HCT116 (cell line): ENCODE measurements around the gene KAZN. TPM values are rescaled to one million over a fixed set of nuclear protein-coding genes. Genes with fewer than 3 reads are reported as not detected.

Experiments used
- ATAC-seq: fragments of 200-7000 bp; cut with Tn5 transposase; 2 replicates; pipeline ENCODE4 v1.9.1; 2020; ENCODE audit warnings: mild to moderate bottlenecking, moderate library complexity
- BruUV-seq: library from RNA; stranded (reverse); fragments of 400-500 nt; replicated peaks from 2 replicates; lab custom pipeline; 2021; lab: Mats Ljungman, UMichigan
- CTCF ChIA-PET: fragments of 300-600 bp; sonication (Branson Sonifier 250); formaldehyde crosslinking; loops from one replicate; lab custom pipeline; 2021; ENCODE audit warnings: antibody characterized with exemption; lab: Charles Lee
- POLR2A ChIA-PET: fragments of 300-600, 350-600 bp; sonication (Branson Sonifier 250); formaldehyde crosslinking; loops from one replicate; lab custom pipeline; 2021; ENCODE audit warnings: antibody characterized with exemption; lab: Charles Lee
- RAD21 ChIA-PET, 2 experiments: fragments of 300-600 bp; sonication (Branson Sonifier 250); formaldehyde crosslinking; loops; one replicate each; lab custom pipeline; 2023; ENCODE audit warnings: low total read pairs in 2 of 2; ENCODE audit not compliant: uncharacterized antibody in 2 of 2, unreplicated experiment in 2 of 2, low non-redundant PET in 1 of 2; lab: Charles Lee
- DNase-seq: peaks from one replicate; pipeline ENCODE4 v3.0.0-alpha.2; 2010; ENCODE audit warnings: low read depth, low spot score
- H2AFZ ChIP-seq: fragments of 200-600 bp; shearing (Covaris generic), sonication (generic); 2 replicates; pipeline ENCODE4 v1.6.1; 2017; ENCODE audit warnings: low read depth, mixed run types, mixed read lengths, antibody characterized with exemption, low read length; ENCODE audit not compliant: poor library complexity, severe bottlenecking
- H3K27ac ChIP-seq: 2 replicates; pipeline ENCODE4 v1.5.1; 2012; ENCODE audit warnings: low read depth, low read length
- H3K27me3 ChIP-seq: fragments of 200-600 bp; sonication (generic); 2 replicates; pipeline ENCODE4 v1.6.1; 2016; ENCODE audit warnings: mixed run types, low read length, mixed read lengths; ENCODE audit not compliant: insufficient read depth
- H3K36me3 ChIP-seq, 2 experiments: fragments of 200-500 bp in 1 of 2; fragments of 200-600 bp in 1 of 2; sonication (Bioruptor generic) in 1 of 2; sonication (generic) in 1 of 2; 2 replicates each; pipeline versions ENCODE4 v1.5.1 to v1.6.1; 2014 to 2016; ENCODE audit warnings: low read length in 2 of 2, inconsistent platforms in 1 of 2, mixed read lengths in 1 of 2, mixed run types in 1 of 2; ENCODE audit not compliant: insufficient read depth in 2 of 2, control insufficient read depth in 1 of 2
- H3K4me1 ChIP-seq, 2 experiments: fragments of 200-600 bp in 1 of 2; sonication (generic) in 1 of 2; 2 replicates each; pipeline versions ENCODE4 v1.5.1 to v1.6.1; 2012 to 2017; ENCODE audit warnings: low read length in 2 of 2, inconsistent platforms in 1 of 2, mild to moderate bottlenecking in 1 of 2, mixed read lengths in 1 of 2, mixed run types in 1 of 2, moderate library complexity in 1 of 2; ENCODE audit not compliant: insufficient read depth in 2 of 2, control insufficient read depth in 1 of 2
- H3K4me2 ChIP-seq: fragments of 200-600 bp; sonication (generic); 2 replicates; pipeline ENCODE4 v1.6.1; 2017; ENCODE audit warnings: mixed run types, low read length, mixed read lengths
- H3K4me3 ChIP-seq, 2 experiments: fragments of 200-600 bp in 1 of 2; sonication (generic) in 1 of 2; replicated peaks in 1 of 2; 2 replicates each; pipeline ENCODE4 v1.5.1; 2011 to 2016; ENCODE audit warnings: low read length in 2 of 2, control low read depth in 1 of 2, low read depth in 1 of 2, mild to moderate bottlenecking in 1 of 2, mixed read lengths in 1 of 2, mixed run types in 1 of 2
- H3K79me2 ChIP-seq: fragments of 200-600 bp; sonication (generic); 2 replicates; pipeline ENCODE4 v1.6.1; 2017; ENCODE audit warnings: mild to moderate bottlenecking, mixed run types, low read length, moderate library complexity, mixed read lengths; ENCODE audit not compliant: insufficient read depth
- H3K9ac ChIP-seq: fragments of 200-600 bp; sonication (generic); 2 replicates; pipeline ENCODE4 v1.6.1; 2016; ENCODE audit warnings: low read length, mixed read lengths
- H3K9me2 ChIP-seq: fragments of 200-600 bp; sonication (generic), shearing (Covaris generic); 2 replicates; pipeline ENCODE4 v1.6.1; 2017; ENCODE audit warnings: mixed run types, mild to moderate bottlenecking, moderate library complexity; ENCODE audit not compliant: insufficient read depth
- H3K9me3 ChIP-seq, 2 experiments: fragments of 200-500 bp in 1 of 2; fragments of 200-600 bp in 1 of 2; sonication (Bioruptor generic) in 1 of 2; sonication (generic) in 1 of 2; 2 replicates each; pipeline ENCODE4 v1.6.1; 2014 to 2017; ENCODE audit warnings: low read length in 2 of 2, mixed read lengths in 2 of 2, inconsistent platforms in 1 of 2, low read depth in 1 of 2, mild to moderate bottlenecking in 1 of 2, mixed run types in 1 of 2, moderate library complexity in 1 of 2; ENCODE audit not compliant: control insufficient read depth in 1 of 2, insufficient read depth in 1 of 2
- H4K20me1 ChIP-seq: fragments of 200-600 bp; sonication (generic), shearing (Covaris generic); 2 replicates; pipeline ENCODE4 v1.6.1; 2017; ENCODE audit warnings: mixed run types, mild to moderate bottlenecking, moderate library complexity; ENCODE audit not compliant: insufficient read depth
- CBX3 ChIP-seq: IDR thresholded peaks from 2 replicates; pipeline ENCODE4 v1.6.1; 2012; ENCODE audit warnings: low read depth
- CEBPB ChIP-seq: IDR thresholded peaks from 2 replicates; pipeline ENCODE4 v1.6.1; 2012; ENCODE audit warnings: low read depth
- ELF1 ChIP-seq: IDR thresholded peaks from 2 replicates; pipeline ENCODE4 v1.6.1; 2012; ENCODE audit warnings: low read depth, borderline replicate concordance
- POLR2AphosphoS5 ChIP-seq: IDR thresholded peaks from 2 replicates; pipeline ENCODE4 v1.6.1; 2011; ENCODE audit warnings: mild to moderate bottlenecking, low read depth, low read length, moderate library complexity
- RAD21 ChIP-seq: IDR thresholded peaks from 2 replicates; pipeline ENCODE4 v1.6.1; 2012; ENCODE audit warnings: low read depth, mild to moderate bottlenecking
- SIN3A ChIP-seq: IDR thresholded peaks from 2 replicates; pipeline ENCODE4 v1.6.1; 2012; ENCODE audit warnings: low read depth
- SP1 ChIP-seq: IDR thresholded peaks from 2 replicates; pipeline ENCODE4 v1.6.1; 2012; ENCODE audit warnings: low read depth
- SRF ChIP-seq: IDR thresholded peaks from 2 replicates; pipeline ENCODE4 v1.6.1; 2012; ENCODE audit warnings: low read depth
- YY1 ChIP-seq: IDR thresholded peaks from 2 replicates; pipeline ENCODE4 v1.6.1; 2011; ENCODE audit warnings: low read length, low read depth, moderate library complexity, mild to moderate bottlenecking; ENCODE audit not compliant: insufficient replicate concordance; ENCODE audit errors: extremely low read depth
- ZNF274 ChIP-seq: fragments of 200-500 bp; sonication (Bioruptor generic); IDR thresholded peaks from 2 replicates; pipeline ENCODE4 v1.6.1; 2014; ENCODE audit warnings: mild to moderate bottlenecking, low read depth, low read length, inconsistent platforms
- intact Hi-C: fragments of 100-400 bp; cut with micrococcal nuclease; formaldehyde crosslinking; loops from 2 replicates; pipeline ENCODE4 v1.10.0; 2022
- total RNA-seq: library from RNA; stranded (reverse); gene quantifications from one replicate; pipeline ENCODE4 v1.2.1, GENCODE V29; 2021; ENCODE audit not compliant: unreplicated experiment
- TF ChIP-seq, protein P1 (sequence below): IDR thresholded peaks from 2 replicates; pipeline ENCODE4 v1.6.1; 2012
- TF ChIP-seq, protein P2 (sequence below): IDR thresholded peaks from 2 replicates; pipeline ENCODE4 v1.6.1; 2012

KAZN gene
- total RNA-seq, 1 experiment from 2014 or later, result 13.4 TPM

DNA sequence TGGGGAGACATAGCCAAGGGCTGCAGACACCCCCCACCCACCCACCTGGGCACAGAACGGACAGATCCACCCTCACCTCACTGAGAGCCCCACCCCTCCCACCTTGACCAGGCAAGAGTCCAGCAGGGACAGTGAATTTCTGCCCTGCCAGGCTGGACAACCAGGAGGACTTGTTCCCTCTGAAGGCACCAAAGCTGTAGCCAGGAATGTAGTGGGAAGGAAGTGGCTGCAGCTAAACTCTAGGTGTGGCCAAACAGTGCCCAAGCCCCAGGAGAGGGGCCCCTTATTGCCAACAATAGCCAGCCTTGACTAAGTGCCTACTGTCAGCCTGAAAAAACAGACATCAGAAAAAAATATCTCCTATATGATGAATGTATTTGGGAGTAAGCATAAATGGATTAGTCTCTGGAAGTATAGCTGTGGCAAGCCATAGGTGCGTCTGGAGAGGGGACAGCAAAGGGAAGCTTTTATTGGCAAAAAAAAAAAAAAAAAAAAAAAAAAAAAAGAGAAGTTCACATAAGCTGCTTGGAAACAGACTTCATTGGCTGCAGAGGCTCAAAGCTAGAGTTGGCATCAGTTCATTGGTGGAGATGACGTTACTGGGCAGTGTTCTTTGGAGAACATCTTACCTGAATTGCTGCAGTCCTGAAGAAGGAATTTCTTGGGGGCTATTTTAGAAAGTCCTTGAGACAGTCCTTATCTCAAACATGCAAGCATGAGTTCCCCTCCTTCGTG lies 490.9 kb downstream of the KAZN start:
- H2AFZ ChIP-seq, result peak overlapping the region; percentile 41
- intact Hi-C loops, result no loop called here
- POLR2A ChIA-PET, result no interaction called here
- no TSS peak for BruUV-seq
- RAD21 ChIA-PET, result interaction anchor here (0.6 kb wide), 2 partner anchors 233 to 1861 kb away, joined by 3 read pairs; no protein-coding TSS in a partner anchor
- DNase-seq (no peak), ATAC-seq (no peak; the same call in 1 of the 2 replicates)
- no peaks in the 10 kb centered on the region for H3K9me2 ChIP-seq
- H3K4me1 ChIP-seq, result peaks cover 23 to 28% of the 10 kb centered on the region in 2 experiments
- TF ChIP-seq CEBPB (no peak), SP1 (no peak)
- CTCF ChIA-PET, result interaction anchor here (0.7 kb wide), 1 partner anchor 8 kb away, joined by 3 read pairs; no protein-coding TSS in a partner anchor
- no peaks in the 10 kb centered on the region for H3K9me3 ChIP-seq
- H3K27me3 ChIP-seq, result no peaks in the 10 kb centered on the region
- H4K20me1 ChIP-seq, result no peaks in the 10 kb centered on the region
- H3K79me2 ChIP-seq, result no peaks in the 10 kb centered on the region
- no peak overlapping the region for H3K9ac ChIP-seq
- H3K4me2 ChIP-seq, result peak overlapping the region; percentile 75
- H3K4me3 ChIP-seq, result no peak overlapping the region
- no peak overlapping the region for H3K27ac ChIP-seq
- H3K36me3 ChIP-seq, result no peaks in the 10 kb centered on the region

DNA sequence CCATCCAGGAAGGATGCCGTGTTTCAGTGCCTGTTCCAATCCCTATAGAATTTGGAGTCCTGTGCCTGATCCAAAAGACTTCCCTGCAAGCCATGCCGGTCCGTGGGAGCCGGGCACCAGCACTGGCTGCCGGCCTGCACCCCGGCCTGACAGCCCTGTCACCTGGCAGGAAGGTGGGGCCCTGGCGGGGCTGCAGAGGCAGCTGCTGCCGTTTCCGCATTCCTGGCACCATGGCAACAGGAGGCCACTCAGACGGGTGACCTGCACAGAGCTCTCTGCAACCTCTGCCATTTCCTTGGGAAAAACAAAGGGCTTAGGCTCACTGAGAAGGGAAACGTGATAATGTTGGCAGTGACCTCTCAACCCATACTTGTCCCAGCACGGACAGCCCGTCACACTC lies 491.9 kb downstream of the KAZN start:
- ATAC-seq, result peak; percentile 95
- peak overlapping the region in 1 of 2 experiments; percentile 37; a peak in 2 of 4 replicates for H3K4me3 ChIP-seq
- H3K27me3 ChIP-seq, result no peaks in the 10 kb centered on the region
- no peaks in the 10 kb centered on the region for H3K79me2 ChIP-seq
- CTCF ChIA-PET, result interaction anchor here (0.8 kb wide), 1 partner anchor 10 kb away, joined by 3 read pairs; no protein-coding TSS in a partner anchor
- no peak overlapping the region for H3K27ac ChIP-seq
- H3K9ac ChIP-seq, result 0 out of 2 replicates have a peak overlapping the region, but pooled peaks have one; percentile 13
- peak overlapping the region; percentile 97 for H2AFZ ChIP-seq
- TF ChIP-seq, protein P1, sequence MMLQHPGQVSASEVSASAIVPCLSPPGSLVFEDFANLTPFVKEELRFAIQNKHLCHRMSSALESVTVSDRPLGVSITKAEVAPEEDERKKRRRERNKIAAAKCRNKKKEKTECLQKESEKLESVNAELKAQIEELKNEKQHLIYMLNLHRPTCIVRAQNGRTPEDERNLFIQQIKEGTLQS, result no peak
- peak; percentile 31 for TF ChIP-seq YY1
- TF ChIP-seq ZNF274, result no peak
- no peak for TF ChIP-seq RAD21
- TF ChIP-seq SRF, result no peak
- TF ChIP-seq SIN3A, result peak; percentile 82
- no peak for TF ChIP-seq POLR2AphosphoS5
- no peak for TF ChIP-seq CBX3
- TF ChIP-seq ELF1, result peak; percentile 96
- TF ChIP-seq CEBPB, result no peak
- TF ChIP-seq, protein P2, sequence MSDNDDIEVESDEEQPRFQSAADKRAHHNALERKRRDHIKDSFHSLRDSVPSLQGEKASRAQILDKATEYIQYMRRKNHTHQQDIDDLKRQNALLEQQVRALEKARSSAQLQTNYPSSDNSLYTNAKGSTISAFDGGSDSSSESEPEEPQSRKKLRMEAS, result no peak
- TF ChIP-seq SP1, result peak; percentile 36
- TF ChIP-seq, all 23 proteins: peak for 4
- ChIA-PET POLR2A (no interaction called here), RAD21 (no interaction called here)
- no peaks in the 10 kb centered on the region for H3K36me3 ChIP-seq
- no peaks in the 10 kb centered on the region for H3K9me2 ChIP-seq
- no peaks in the 10 kb centered on the region for H3K9me3 ChIP-seq
- H4K20me1 ChIP-seq, result no peaks in the 10 kb centered on the region
- peak overlapping the region; percentile 75 for H3K4me2 ChIP-seq
- intact Hi-C loops, result no loop called here
- peaks cover 23 to 28% of the 10 kb centered on the region in 2 experiments for H3K4me1 ChIP-seq
- peak; percentile 31 for DNase-seq
- BruUV-seq, result no TSS peak
